IMR-90 (cell line): ENCODE data around the gene FAM110A. TPM values are rescaled to one million over a fixed set of nuclear protein-coding genes. Genes with fewer than 3 reads are reported as not detected.

Source experiments
- ATAC-seq: fragments of 200-7000 bp; cut with Tn5 transposase; 2 replicates; pipeline ENCODE4 v1.9.1; 2020; ENCODE audit warnings: low read depth, mild to moderate bottlenecking, moderate library complexity
- BruUV-seq: library from RNA; stranded (reverse); fragments of 400-500 nt; replicated peaks from 2 replicates; lab custom pipeline; 2021; lab: Mats Ljungman, UMichigan
- CTCF ChIA-PET: fragments of 300-600 bp; formaldehyde crosslinking; extraction: SDS; loops from one replicate; lab custom pipeline; 2021; ENCODE audit warnings: antibody characterized with exemption; lab: Yijun Ruan, JAX
- POLR2A ChIA-PET: fragments of 300-600 bp; sonication (Branson Sonifier 250); formaldehyde crosslinking; loops from one replicate; lab custom pipeline; 2022; ENCODE audit warnings: antibody characterized with exemption; ENCODE audit not compliant: unreplicated experiment; lab: Charles Lee
- DNase-seq: peaks from one replicate; pipeline ENCODE4 v3.0.0; 2013
- H2AFZ ChIP-seq: replicated peaks from 2 replicates; pipeline ENCODE3; 2013; ENCODE audit warnings: low read length, mild to moderate bottlenecking; ENCODE audit not compliant: poor library complexity
- H2AK5ac ChIP-seq: 2 replicates; pipeline ENCODE4 v1.6.1; 2013; ENCODE audit warnings: low read depth, low read length, inconsistent platforms
- H2AK9ac ChIP-seq: replicated peaks from 2 replicates; pipeline ENCODE3; 2013; ENCODE audit warnings: mild to moderate bottlenecking, low read depth, low read length, moderate library complexity; ENCODE audit not compliant: poor library complexity
- H2BK120ac ChIP-seq: 2 replicates; pipeline ENCODE4 v1.6.1; 2013; ENCODE audit warnings: low read depth, low read length, inconsistent platforms
- H2BK15ac ChIP-seq: 3 replicates; pipeline ENCODE4 v1.6.1; 2013; ENCODE audit warnings: low read depth, low read length, inconsistent platforms
- H2BK20ac ChIP-seq: 2 replicates; pipeline ENCODE4 v1.6.1; 2013; ENCODE audit warnings: low read depth, mild to moderate bottlenecking, inconsistent platforms, low read length, moderate library complexity
- H2BK5ac ChIP-seq: 2 replicates; pipeline ENCODE4 v1.6.1; 2013; ENCODE audit warnings: mild to moderate bottlenecking, low read depth, low read length, inconsistent platforms; ENCODE audit not compliant: poor library complexity, severe bottlenecking
- H3K14ac ChIP-seq: replicated peaks from 2 replicates; pipeline ENCODE4 v1.6.1; 2013; ENCODE audit warnings: low read depth, low read length, inconsistent platforms
- H3K18ac ChIP-seq: 2 replicates; pipeline ENCODE4 v1.6.1; 2013; ENCODE audit warnings: low read depth, low read length, control low read depth
- H3K23ac ChIP-seq: 2 replicates; pipeline ENCODE4 v1.6.1; 2013; ENCODE audit warnings: low read depth, low read length, inconsistent platforms
- H3K27ac ChIP-seq: 2 replicates; pipeline ENCODE4 v1.5.1; 2013; ENCODE audit warnings: mild to moderate bottlenecking, control low read depth, low read length; ENCODE audit not compliant: insufficient read depth
- H3K27me3 ChIP-seq: 2 replicates; pipeline ENCODE4 v1.6.1; 2013; ENCODE audit warnings: low read length; ENCODE audit not compliant: control insufficient read depth, insufficient read depth
- H3K36me3 ChIP-seq: 2 replicates; pipeline ENCODE4 v1.6.1; 2013; ENCODE audit warnings: low read length, mixed read lengths; ENCODE audit not compliant: control insufficient read depth, insufficient read depth
- H3K4ac ChIP-seq: 2 replicates; pipeline ENCODE4 v1.6.1; 2013; ENCODE audit warnings: low read depth, low read length, inconsistent platforms
- H3K4me1 ChIP-seq: 2 replicates; pipeline ENCODE4 v1.6.1; 2013; ENCODE audit warnings: low read length, mixed read lengths; ENCODE audit not compliant: control insufficient read depth, insufficient read depth
- H3K4me2 ChIP-seq: 2 replicates; pipeline ENCODE4 v1.6.1; 2013; ENCODE audit warnings: low read depth, mild to moderate bottlenecking, control low read depth, low read length, moderate library complexity
- H3K4me3 ChIP-seq: 2 replicates; pipeline ENCODE4 v1.5.1; 2013; ENCODE audit warnings: low read depth, mild to moderate bottlenecking, control low read depth, low read length, moderate library complexity; ENCODE audit not compliant: insufficient read depth
- H3K56ac ChIP-seq: 2 replicates; pipeline ENCODE4 v1.6.1; 2013; ENCODE audit warnings: low read length, inconsistent platforms; ENCODE audit not compliant: insufficient read depth; ENCODE audit errors: extremely low read depth
- H3K79me1 ChIP-seq, 2 experiments: 2 replicates each; pipeline ENCODE4 v1.6.1; 2013; ENCODE audit warnings: low read length in 2 of 2, inconsistent platforms in 1 of 2, low read depth in 1 of 2
- H3K9ac ChIP-seq: 2 replicates; pipeline ENCODE4 v1.6.1; 2013; ENCODE audit warnings: low read depth, low read length, control low read depth
- H3K9me1 ChIP-seq: 2 replicates; pipeline ENCODE4 v1.6.1; 2013; ENCODE audit warnings: low read length, inconsistent platforms; ENCODE audit not compliant: insufficient read depth
- H3K9me3 ChIP-seq: 2 replicates; pipeline ENCODE4 v1.6.1; 2013; ENCODE audit warnings: low read length; ENCODE audit not compliant: control insufficient read depth, insufficient read depth
- H4K20me1 ChIP-seq: 2 replicates; pipeline ENCODE4 v1.6.1; 2013; ENCODE audit warnings: low read length, inconsistent platforms; ENCODE audit not compliant: insufficient read depth
- H4K5ac ChIP-seq: 2 replicates; pipeline ENCODE4 v1.6.1; 2013; ENCODE audit warnings: mild to moderate bottlenecking, low read depth, low read length, control low read depth
- H4K8ac ChIP-seq, 2 experiments: 2 replicates each; pipeline ENCODE4 v1.6.1; 2013; ENCODE audit warnings: low read depth in 2 of 2, low read length in 2 of 2, control low read depth in 1 of 2, inconsistent platforms in 1 of 2
- H4K91ac ChIP-seq: 2 replicates; pipeline ENCODE4 v1.6.1; 2013; ENCODE audit warnings: low read depth, low read length, inconsistent platforms; ENCODE audit not compliant: insufficient read depth
- FOS ChIP-seq: fragments of 150-350 bp; IDR thresholded peaks from 2 replicates; pipeline ENCODE4 v1.6.1; 2016; ENCODE audit warnings: low read depth, low read length
- MAFK ChIP-seq: IDR thresholded peaks from 2 replicates; pipeline ENCODE4 v1.6.1; 2012; ENCODE audit warnings: low read depth, low read length, improper control_type of control experiment
- MAZ ChIP-seq: IDR thresholded peaks from 2 replicates; pipeline ENCODE4 v1.6.1; 2012; ENCODE audit warnings: low read depth, mild to moderate bottlenecking, low read length, improper control_type of control experiment, moderate library complexity, borderline replicate concordance
- POLR2A ChIP-seq: IDR thresholded peaks from 2 replicates; pipeline ENCODE4 v1.6.1; 2012; ENCODE audit warnings: mild to moderate bottlenecking, low read depth, low read length
- RCOR1 ChIP-seq: IDR thresholded peaks from 2 replicates; pipeline ENCODE4 v1.6.1; 2012; ENCODE audit warnings: mild to moderate bottlenecking, low read length, improper control_type of control experiment; ENCODE audit not compliant: insufficient replicate concordance
- RFX5 ChIP-seq: IDR thresholded peaks from 2 replicates; pipeline ENCODE4 v1.8.0; 2012; ENCODE audit warnings: low read depth, mild to moderate bottlenecking, low read length, moderate library complexity
- WGBS, 2 experiments: methylation state at CpG; one replicate each; pipeline versions ENCODE4 v1.1.5 to v1.1.7; 2013; ENCODE audit warnings: missing lambda C conversion rate in 2 of 2; ENCODE audit not compliant: insufficient read length in 1 of 2; ENCODE audit errors: extremely low coverage in 2 of 2; 5-methylcytosine and 5-hydroxymethylcytosine counted together
- dilution Hi-C: fragments of 300-500 bp; cut with HindIII; formaldehyde crosslinking; loops from one replicate; pipeline ENCODE4 v1.14.3; 2018; ENCODE audit warnings: low sequenced_read_pairs; ENCODE audit not compliant: unreplicated experiment
- in situ Hi-C: fragments of 300-500 bp; cut with MboI; formaldehyde crosslinking; loops from 3 replicates; pipeline ENCODE4 v1.14.3; 2019; ENCODE audit warnings: low sequenced_read_pairs, inconsistent platforms, mixed read lengths
- intact Hi-C: fragments of 100-400 bp; cut with micrococcal nuclease; formaldehyde crosslinking; loops from 2 replicates; pipeline ENCODE4 v1.10.0; 2022
- polyA plus RNA-seq, 3 experiments: library from polyadenylated mRNA; depleted of rRNA; stranded (reverse); fragments of >200 nt; gene quantifications; 2 replicates each; pipeline ENCODE4 v1.2.3, GENCODE V29; 2012; ENCODE audit warnings: low replicate concordance in 1 of 3
- total RNA-seq: library from RNA; depleted of rRNA; stranded (reverse); fragments of >200 nt; gene quantifications from 2 replicates; pipeline ENCODE4 v1.2.3, GENCODE V29; 2012
- TF ChIP-seq, protein P1 (sequence below): fragments of 150-350 bp; IDR thresholded peaks from 2 replicates; pipeline ENCODE4 v1.6.1; 2016; ENCODE audit warnings: low read depth, mild to moderate bottlenecking, low read length, moderate library complexity, borderline replicate concordance
- TF ChIP-seq, protein P2 (sequence below): fragments of 150-350 bp; IDR thresholded peaks from 2 replicates; pipeline ENCODE4 v1.6.1; 2017; ENCODE audit warnings: mild to moderate bottlenecking, antibody characterized with exemption, low read length, low read depth

The FAM110A gene
- total and polyA plus RNA-seq, 2 of the 4 experiments (the other 2 are of a cell fraction) = 0.36 to 3.6 TPM

DNA sequence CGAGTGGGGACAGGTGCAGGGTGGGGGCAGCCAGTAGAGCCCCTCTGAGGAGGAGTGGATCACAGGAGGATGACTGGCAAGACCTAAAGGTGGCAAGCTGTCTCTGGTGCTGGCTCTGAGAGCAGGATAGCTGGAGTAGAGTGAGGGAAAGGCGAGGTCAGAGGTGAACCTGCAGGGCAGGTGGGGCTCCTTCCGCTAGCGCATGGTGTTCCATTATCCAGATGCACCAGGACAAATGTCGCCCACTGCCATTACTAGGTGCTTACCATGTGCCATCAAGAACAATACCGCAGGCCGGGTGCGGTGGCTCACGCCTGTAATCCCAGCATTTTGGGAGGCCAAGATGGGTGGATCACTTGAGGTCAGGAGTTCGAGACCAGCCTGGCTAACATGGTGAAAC lies 18.3 kb upstream of the FAM110A start:
- H3K56ac ChIP-seq = no peak overlapping the region
- H2BK120ac ChIP-seq = no peak overlapping the region
- no peak overlapping the region for H3K4me2 ChIP-seq
- no peak overlapping the region for H4K91ac ChIP-seq
- H3K14ac ChIP-seq = no peak overlapping the region
- no peak overlapping the region for H2AFZ ChIP-seq
- H3K4ac ChIP-seq = no peak overlapping the region
- DNase-seq (no peak), ATAC-seq (no peak)
- no peaks in the 10 kb centered on the region for H4K20me1 ChIP-seq
- intact Hi-C loops = loop anchor here (10.0 kb wide), 1 partner anchor 660 kb away; no protein-coding TSS in a partner anchor
- no peak overlapping the region for H2BK20ac ChIP-seq
- no peaks in the 10 kb centered on the region; the same call in 1 of the 2 replicates for H3K27me3 ChIP-seq
- H4K5ac ChIP-seq = no peak overlapping the region
- no peak overlapping the region for H2BK5ac ChIP-seq
- CTCF ChIA-PET = interaction anchor here (0.6 to 6.1 kb wide), 4 partner anchors 10 to 144 kb away, joined by 3 to 63 read pairs (median 6); no protein-coding TSS in a partner anchor
- TF ChIP-seq RFX5 (no peak), MAFK (no peak), POLR2A (no peak), RCOR1 (no peak), FOS (no peak), MAZ (no peak)
- TF ChIP-seq, protein P1, sequence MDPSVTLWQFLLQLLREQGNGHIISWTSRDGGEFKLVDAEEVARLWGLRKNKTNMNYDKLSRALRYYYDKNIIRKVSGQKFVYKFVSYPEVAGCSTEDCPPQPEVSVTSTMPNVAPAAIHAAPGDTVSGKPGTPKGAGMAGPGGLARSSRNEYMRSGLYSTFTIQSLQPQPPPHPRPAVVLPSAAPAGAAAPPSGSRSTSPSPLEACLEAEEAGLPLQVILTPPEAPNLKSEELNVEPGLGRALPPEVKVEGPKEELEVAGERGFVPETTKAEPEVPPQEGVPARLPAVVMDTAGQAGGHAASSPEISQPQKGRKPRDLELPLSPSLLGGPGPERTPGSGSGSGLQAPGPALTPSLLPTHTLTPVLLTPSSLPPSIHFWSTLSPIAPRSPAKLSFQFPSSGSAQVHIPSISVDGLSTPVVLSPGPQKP = no peak
- TF ChIP-seq, protein P2, sequence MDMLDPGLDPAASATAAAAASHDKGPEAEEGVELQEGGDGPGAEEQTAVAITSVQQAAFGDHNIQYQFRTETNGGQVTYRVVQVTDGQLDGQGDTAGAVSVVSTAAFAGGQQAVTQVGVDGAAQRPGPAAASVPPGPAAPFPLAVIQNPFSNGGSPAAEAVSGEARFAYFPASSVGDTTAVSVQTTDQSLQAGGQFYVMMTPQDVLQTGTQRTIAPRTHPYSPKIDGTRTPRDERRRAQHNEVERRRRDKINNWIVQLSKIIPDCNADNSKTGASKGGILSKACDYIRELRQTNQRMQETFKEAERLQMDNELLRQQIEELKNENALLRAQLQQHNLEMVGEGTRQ = no peak
- H2AK9ac ChIP-seq = no peak overlapping the region
- in situ Hi-C loops = loop anchor here (5.0 to 10.0 kb wide), 2 partner anchors 137 to 400 kb away; no protein-coding TSS in a partner anchor
- H4K8ac ChIP-seq = no peak overlapping the region
- no peak overlapping the region for H3K18ac ChIP-seq
- H3K23ac ChIP-seq = no peak overlapping the region
- no peaks in the 10 kb centered on the region for H3K9me1 ChIP-seq
- no peaks in the 10 kb centered on the region for H3K9me3 ChIP-seq
- H3K79me1 ChIP-seq = no peaks in the 10 kb centered on the region
- no peak overlapping the region for H3K4me3 ChIP-seq
- no peak overlapping the region for H2BK15ac ChIP-seq
- POLR2A ChIA-PET = no interaction called here
- whole genome bisulfite sequencing, 2 experiments = 80% methylated on average over 1 of the region's 10 CpGs; no CpG with 5 or more reads in 1 of the 2 experiments
- no peaks in the 10 kb centered on the region for H3K4me1 ChIP-seq
- H2AK5ac ChIP-seq = no peak overlapping the region
- dilution Hi-C loops = no loop called here
- H3K27ac ChIP-seq = no peak overlapping the region
- no peaks in the 10 kb centered on the region for H3K36me3 ChIP-seq
- no peak overlapping the region for H3K9ac ChIP-seq
- BruUV-seq = no TSS peak
